Keratinocyte (primary cell): ENCODE results near the gene ITGAD.

Experiments
- CTCF ChIP-seq, 3 experiments: IDR thresholded peaks in 1 of 3; conservative IDR thresholded peaks in 1 of 3; optimal IDR thresholded peaks in 1 of 3; 2 replicates in 2 of 3; 3 replicates in 1 of 3; pipeline versions ENCODE3 to v1.5.1; 2011; ENCODE audit warnings: low read length in 3 of 3, mild to moderate bottlenecking in 3 of 3, moderate library complexity in 2 of 3, control low read depth in 1 of 3, inconsistent platforms in 1 of 3; ENCODE audit not compliant: insufficient read depth in 2 of 3; ENCODE audit errors: extremely low read depth in 1 of 3
- EZH2 ChIP-seq: IDR thresholded peaks from one replicate; pipeline ENCODE4 v1.6.1; 2012; ENCODE audit warnings: inconsistent platforms, mild to moderate bottlenecking, low read length, moderate library complexity

DNA sequence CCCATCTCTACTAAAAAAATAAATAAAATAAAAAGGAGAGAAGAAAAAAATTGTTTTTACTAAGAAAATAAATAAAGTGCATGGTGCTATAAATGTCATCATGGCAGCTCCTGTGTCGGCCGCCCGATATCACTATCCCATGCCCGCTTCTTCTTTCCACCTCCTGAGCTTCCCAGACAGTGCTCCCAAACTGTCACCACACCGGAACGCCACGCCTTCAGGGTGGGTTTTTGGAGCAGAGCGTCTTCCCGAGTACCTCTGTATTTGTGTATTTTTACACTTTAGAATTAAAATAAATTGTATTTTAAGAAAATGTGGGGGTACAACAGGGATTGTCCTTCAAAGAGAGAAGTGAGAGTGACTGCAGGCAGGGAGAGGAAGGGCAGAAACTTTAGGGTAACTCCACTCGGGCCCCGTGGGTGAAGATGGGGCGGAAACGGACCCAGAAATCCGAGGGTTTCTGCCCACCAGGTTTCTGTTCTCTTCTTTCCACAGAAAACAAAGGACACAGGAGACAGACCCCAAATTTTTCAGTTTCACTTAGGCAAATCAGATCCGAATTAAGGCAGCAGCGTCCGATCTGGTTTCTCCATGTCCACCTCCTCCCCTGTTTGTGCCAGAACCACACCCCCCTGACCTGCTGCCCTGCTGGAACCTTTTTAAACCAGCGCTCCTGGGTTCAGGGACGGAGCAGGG, 41.7 kb upstream of the ITGAD start:
- no peak for TF ChIP-seq EZH2
- no peak for TF ChIP-seq CTCF (optimal IDR thresholded peaks at IDR 0.05 in 1 of 3, IDR thresholded peaks at IDR 0.05 in 1 of 3, conservative IDR thresholded peaks at IDR 0.05 in 1 of 3; ENCODE audit: extremely low read depth in 1 of 3, insufficient read depth in 2 of 3, low read length in 3 of 3)
